ENCODE measurements around the gene STX8. TPM values are rescaled to one million over a fixed set of nuclear protein-coding genes. Genes with fewer than 3 reads are reported as not detected.

Gene STX8
- total RNA-seq, 1 donor from 2014 or later, result 57.8 TPM

DNA sequence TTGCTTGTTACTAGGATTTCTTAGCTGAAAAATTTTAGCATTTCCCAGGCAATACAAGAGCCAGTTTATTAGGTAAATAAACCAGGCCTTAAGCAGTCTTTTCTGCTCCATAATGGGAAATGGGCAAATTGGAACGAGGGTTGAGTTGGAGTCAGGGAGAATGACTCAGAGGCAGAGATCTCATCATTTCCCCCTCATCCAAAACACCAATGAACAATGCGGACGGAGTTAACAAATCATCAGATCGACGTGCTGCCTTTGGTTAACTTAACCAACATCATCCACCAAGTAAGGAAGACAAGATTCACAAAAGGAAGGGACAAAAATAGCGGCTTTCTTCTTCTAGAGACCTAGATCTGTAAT, 243.5 kb downstream of the STX8 start:
- TF ChIP-seq, protein P1, sequence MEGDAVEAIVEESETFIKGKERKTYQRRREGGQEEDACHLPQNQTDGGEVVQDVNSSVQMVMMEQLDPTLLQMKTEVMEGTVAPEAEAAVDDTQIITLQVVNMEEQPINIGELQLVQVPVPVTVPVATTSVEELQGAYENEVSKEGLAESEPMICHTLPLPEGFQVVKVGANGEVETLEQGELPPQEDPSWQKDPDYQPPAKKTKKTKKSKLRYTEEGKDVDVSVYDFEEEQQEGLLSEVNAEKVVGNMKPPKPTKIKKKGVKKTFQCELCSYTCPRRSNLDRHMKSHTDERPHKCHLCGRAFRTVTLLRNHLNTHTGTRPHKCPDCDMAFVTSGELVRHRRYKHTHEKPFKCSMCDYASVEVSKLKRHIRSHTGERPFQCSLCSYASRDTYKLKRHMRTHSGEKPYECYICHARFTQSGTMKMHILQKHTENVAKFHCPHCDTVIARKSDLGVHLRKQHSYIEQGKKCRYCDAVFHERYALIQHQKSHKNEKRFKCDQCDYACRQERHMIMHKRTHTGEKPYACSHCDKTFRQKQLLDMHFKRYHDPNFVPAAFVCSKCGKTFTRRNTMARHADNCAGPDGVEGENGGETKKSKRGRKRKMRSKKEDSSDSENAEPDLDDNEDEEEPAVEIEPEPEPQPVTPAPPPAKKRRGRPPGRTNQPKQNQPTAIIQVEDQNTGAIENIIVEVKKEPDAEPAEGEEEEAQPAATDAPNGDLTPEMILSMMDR (conservative IDR thresholded peaks at IDR 0.05; ENCODE audit: low read depth, low read length), result no peak
- H3K4me3 ChIP-seq (ENCODE audit: low read depth, low read length), result no peak overlapping the region
- no peak for DNase-seq (ENCODE audit: low read depth)

GRCh38 chr17:9331279-9332131, 244.1 kb downstream of the STX8 start:
- no peak for DNase-seq (ENCODE audit: low read depth)
- TF ChIP-seq, protein P1 (conservative IDR thresholded peaks at IDR 0.05; ENCODE audit: low read depth, low read length), result no peak

DNA sequence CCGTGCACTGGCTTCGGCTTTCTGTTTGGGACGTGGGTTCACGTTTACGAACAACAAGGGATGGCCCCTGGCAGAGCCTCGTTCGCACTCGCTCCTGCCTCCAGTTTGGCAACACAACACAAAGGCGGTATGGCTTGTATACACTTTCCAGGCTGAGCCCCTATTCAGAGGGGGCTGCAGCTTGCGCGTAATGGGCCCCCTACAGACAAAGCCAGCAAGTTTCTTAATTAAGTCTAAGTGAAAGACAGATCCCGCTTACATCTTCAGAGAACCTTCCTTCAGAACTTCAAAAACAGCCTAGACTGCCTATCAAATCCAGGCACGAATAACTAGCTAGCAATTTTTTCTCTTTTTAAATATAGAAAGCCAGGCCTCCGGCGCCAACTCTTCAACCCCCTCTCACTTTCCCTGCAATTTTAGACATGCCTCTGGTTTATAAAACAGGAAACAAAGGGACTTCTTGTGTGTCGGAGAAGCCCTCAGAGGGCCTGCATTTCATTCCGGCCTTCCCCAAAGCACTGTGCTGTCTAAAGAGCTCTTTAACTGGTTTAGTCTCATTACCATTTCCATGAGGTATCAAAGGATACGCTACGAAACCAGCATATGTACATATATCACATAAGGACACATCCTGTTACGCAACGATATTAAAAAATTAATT, 244.9 kb downstream of the STX8 start:
- H3K4me3 ChIP-seq (ENCODE audit: low read depth, low read length), result no peak overlapping the region
- DNase-seq (ENCODE audit: low read depth), result no peak
- TF ChIP-seq, protein P1 (conservative IDR thresholded peaks at IDR 0.05; ENCODE audit: low read depth, low read length), result no peak

More at GRCh38 chr17:9331279-9332131, 244.1 kb downstream of the STX8 start:
- no peak overlapping the region for H3K4me3 ChIP-seq (ENCODE audit: low read depth, low read length)

DNA sequence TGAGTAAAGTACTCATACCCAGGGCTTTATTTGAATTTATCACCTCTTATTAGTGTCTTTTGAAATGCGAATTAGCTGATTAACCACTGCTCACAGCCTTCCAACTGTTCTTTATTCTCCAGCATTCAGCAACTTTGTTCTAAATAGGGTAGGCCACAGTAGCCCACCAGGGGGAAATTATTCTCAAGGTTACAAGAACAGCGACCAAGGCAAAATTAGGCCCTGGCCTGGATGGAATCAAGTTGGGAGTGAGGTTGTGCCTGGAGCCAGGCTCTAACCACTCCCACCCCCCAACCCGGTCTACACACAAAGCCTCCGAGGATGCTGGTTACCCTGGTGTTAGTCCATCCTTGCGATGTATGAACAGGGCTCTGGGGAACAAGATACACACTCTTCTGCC, 245.5 kb downstream of the STX8 start:
- no peak for DNase-seq (ENCODE audit: low read depth)
- TF ChIP-seq, protein P1 (conservative IDR thresholded peaks at IDR 0.05; ENCODE audit: low read depth, low read length), result no peak
- no peak overlapping the region for H3K4me3 ChIP-seq (ENCODE audit: low read depth, low read length)

GRCh38 chr17:9329251-9329921, 246.2 kb downstream of the STX8 start:
- no peak overlapping the region for H3K4me3 ChIP-seq (ENCODE audit: low read depth, low read length)
- TF ChIP-seq, protein P1 (conservative IDR thresholded peaks at IDR 0.05; ENCODE audit: low read depth, low read length), result no peak
- DNase-seq (ENCODE audit: low read depth), result no peak

GRCh38 chr17:9324864-9325263, 250.8 kb downstream of the STX8 start:
- DNase-seq (ENCODE audit: low read depth), result no peak
- H3K4me3 ChIP-seq (ENCODE audit: low read depth, low read length), result no peak overlapping the region
- TF ChIP-seq, protein P1 (conservative IDR thresholded peaks at IDR 0.05; ENCODE audit: low read depth, low read length), result peak; percentile 23

All from epithelial cell of proximal tubule (primary cell).